ENCODE data around the gene EXOC2. TPM values are rescaled to one million over a fixed set of nuclear protein-coding genes. Genes with fewer than 3 reads are reported as not detected.

The EXOC2 gene
- total RNA-seq, 3 donors from 2014 or later: 19.7 to 37.3 (median 26.5) TPM

- no peak for DNase-seq (ENCODE audit: low spot score in 2 of 2)
- no peak for TF ChIP-seq POLR2AphosphoS5 (IDR thresholded peaks at IDR 0.05)
- TF ChIP-seq POLR2A (IDR thresholded peaks at IDR 0.05): no peak
- TF ChIP-seq CTCF (IDR thresholded peaks at IDR 0.05): no peak
- Histone ChIP-seq H3K27ac (peak overlapping the region; percentile 54 to 84), H3K4me1 (no peaks in the 10 kb centered on the region), H3K4me3 (peak overlapping the region in 2 of 3 donors; percentile 22 to 23), H3K36me3 (no peaks in the 10 kb centered on the region), H3K27me3 (peaks cover 0 to 4% of the 10 kb centered on the region in 2 donors), H3K9me3 (peaks cover 0 to 5% of the 10 kb centered on the region in 2 donors)
- intact Hi-C loops (cut with DNase I; ENCODE audit: low total_unique reads): no loop called here
Observed at GRCh38 chr6:452301-453067, 240.5 kb downstream of the EXOC2 start.

- TF ChIP-seq POLR2AphosphoS5 (IDR thresholded peaks at IDR 0.05): no peak
- no peak for TF ChIP-seq POLR2A (IDR thresholded peaks at IDR 0.05)
- TF ChIP-seq CTCF (IDR thresholded peaks at IDR 0.05): no peak
- DNase-seq (ENCODE audit: low spot score in 2 of 2): no peak
- Histone ChIP-seq H3K4me3 (no peak overlapping the region), H3K36me3 (no peaks in the 10 kb centered on the region), H3K9me3 (peaks cover 0 to 5% of the 10 kb centered on the region in 2 donors), H3K27me3 (peaks cover 0 to 4% of the 10 kb centered on the region in 2 donors), H3K4me1 (no peaks in the 10 kb centered on the region), H3K27ac (peak overlapping the region in 1 of 2 donors; percentile 58)
- intact Hi-C loops (cut with DNase I; ENCODE audit: low total_unique reads): no loop called here
Observed at GRCh38 chr6:451847-452246, 241.1 kb downstream of the EXOC2 start.

GRCh38 chr6:451336-451735 lies 241.6 kb downstream of the EXOC2 start:
- Histone ChIP-seq H3K36me3 (no peaks in the 10 kb centered on the region), H3K27me3 (peaks cover 0 to 4% of the 10 kb centered on the region in 2 donors), H3K27ac (peak overlapping the region in 1 of 2 donors; percentile 58), H3K4me3 (no peak overlapping the region), H3K4me1 (no peaks in the 10 kb centered on the region), H3K9me3 (peaks cover 0 to 5% of the 10 kb centered on the region in 2 donors)
- DNase-seq (ENCODE audit: low spot score in 2 of 2): no peak
- intact Hi-C loops (cut with DNase I; ENCODE audit: low total_unique reads): no loop called here
- TF ChIP-seq CTCF (IDR thresholded peaks at IDR 0.05) (no peak), POLR2AphosphoS5 (IDR thresholded peaks at IDR 0.05) (no peak), POLR2A (IDR thresholded peaks at IDR 0.05) (no peak)

GRCh38 chr6:449486-450419 lies 243.2 kb downstream of the EXOC2 start:
- no peak overlapping the region for H3K4me3 ChIP-seq
- H3K27me3 ChIP-seq: peaks cover 0 to 4% of the 10 kb centered on the region in 2 donors
- H3K27ac ChIP-seq: no peak overlapping the region
- H3K9me3 ChIP-seq: peaks cover 0 to 5% of the 10 kb centered on the region in 2 donors
- DNase-seq (ENCODE audit: low spot score in 2 of 2): no peak
- intact Hi-C loops (cut with DNase I; ENCODE audit: low total_unique reads): no loop called here
- no peak for TF ChIP-seq POLR2AphosphoS5 (IDR thresholded peaks at IDR 0.05)
- no peak for TF ChIP-seq CTCF (IDR thresholded peaks at IDR 0.05)
- TF ChIP-seq POLR2A (IDR thresholded peaks at IDR 0.05): no peak
- no peaks in the 10 kb centered on the region for H3K4me1 ChIP-seq
- no peaks in the 10 kb centered on the region for H3K36me3 ChIP-seq

All from breast epithelium (tissue), 4 donors.